Measurements from ENCODE around the gene ARID3A.

DNA sequence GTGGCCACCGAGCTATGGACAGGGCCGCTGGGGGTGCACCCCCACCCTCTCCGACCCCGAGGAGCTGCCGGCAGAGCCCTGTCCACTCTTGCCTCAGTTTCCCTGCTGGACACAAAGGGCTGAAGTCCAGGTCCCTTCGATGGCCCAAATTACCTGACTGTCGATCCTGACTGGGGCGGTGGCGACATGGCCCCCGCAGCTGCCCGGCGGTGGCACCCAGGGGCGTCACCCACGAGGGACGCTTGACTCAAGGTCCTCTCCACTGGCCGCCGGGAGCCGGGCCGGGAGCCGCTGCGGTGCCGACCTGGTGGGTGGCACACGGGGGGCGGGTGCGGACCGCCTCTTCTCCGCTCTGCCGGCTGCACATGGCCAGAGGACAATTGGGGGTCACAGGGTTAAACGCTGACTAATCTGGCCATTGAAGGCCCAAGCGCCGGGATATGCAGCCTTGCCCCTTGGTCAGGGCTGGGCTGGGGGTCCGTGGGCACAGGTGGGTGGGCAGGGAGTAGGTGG, 16.4 kb downstream of the ARID3A start:
- TF ChIP-seq, protein P1, sequence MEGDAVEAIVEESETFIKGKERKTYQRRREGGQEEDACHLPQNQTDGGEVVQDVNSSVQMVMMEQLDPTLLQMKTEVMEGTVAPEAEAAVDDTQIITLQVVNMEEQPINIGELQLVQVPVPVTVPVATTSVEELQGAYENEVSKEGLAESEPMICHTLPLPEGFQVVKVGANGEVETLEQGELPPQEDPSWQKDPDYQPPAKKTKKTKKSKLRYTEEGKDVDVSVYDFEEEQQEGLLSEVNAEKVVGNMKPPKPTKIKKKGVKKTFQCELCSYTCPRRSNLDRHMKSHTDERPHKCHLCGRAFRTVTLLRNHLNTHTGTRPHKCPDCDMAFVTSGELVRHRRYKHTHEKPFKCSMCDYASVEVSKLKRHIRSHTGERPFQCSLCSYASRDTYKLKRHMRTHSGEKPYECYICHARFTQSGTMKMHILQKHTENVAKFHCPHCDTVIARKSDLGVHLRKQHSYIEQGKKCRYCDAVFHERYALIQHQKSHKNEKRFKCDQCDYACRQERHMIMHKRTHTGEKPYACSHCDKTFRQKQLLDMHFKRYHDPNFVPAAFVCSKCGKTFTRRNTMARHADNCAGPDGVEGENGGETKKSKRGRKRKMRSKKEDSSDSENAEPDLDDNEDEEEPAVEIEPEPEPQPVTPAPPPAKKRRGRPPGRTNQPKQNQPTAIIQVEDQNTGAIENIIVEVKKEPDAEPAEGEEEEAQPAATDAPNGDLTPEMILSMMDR (IDR thresholded peaks at IDR 0.05), result no peak
- no peak for TF ChIP-seq POLR2A (IDR thresholded peaks at IDR 0.05)
